GM12875 (cell line): Measurements from ENCODE around the gene NBPF1.
"Not testable (repeated sequence)": the region's sequence is repeated elsewhere in the genome, so short reads cannot be mapped to it uniquely, and the experiment has no call there.

Experiments used
- H3K4me3 ChIP-seq: one replicate; pipeline ENCODE4 v1.5.1; 2011; ENCODE audit warnings: low read depth, low read length, control low read depth
- CTCF ChIP-seq: IDR thresholded peaks from 2 replicates; pipeline ENCODE4 v1.5.1; 2011; ENCODE audit warnings: low read depth, mild to moderate bottlenecking, control low read depth, inconsistent platforms, low read length, moderate library complexity, borderline replicate concordance; ENCODE audit not compliant: insufficient read depth

The NBPF1 gene

GRCh38 chr1:16614361-16615252 is 1.2 kb upstream of the NBPF1 start:
- TF ChIP-seq CTCF = no peak
- H3K4me3 ChIP-seq = no peak overlapping the region

GRCh38 chr1:16612332-16613172 is 812 bp downstream of the NBPF1 start:
- no peak for TF ChIP-seq CTCF
- H3K4me3 ChIP-seq = peak overlapping the region; percentile 68

DNA sequence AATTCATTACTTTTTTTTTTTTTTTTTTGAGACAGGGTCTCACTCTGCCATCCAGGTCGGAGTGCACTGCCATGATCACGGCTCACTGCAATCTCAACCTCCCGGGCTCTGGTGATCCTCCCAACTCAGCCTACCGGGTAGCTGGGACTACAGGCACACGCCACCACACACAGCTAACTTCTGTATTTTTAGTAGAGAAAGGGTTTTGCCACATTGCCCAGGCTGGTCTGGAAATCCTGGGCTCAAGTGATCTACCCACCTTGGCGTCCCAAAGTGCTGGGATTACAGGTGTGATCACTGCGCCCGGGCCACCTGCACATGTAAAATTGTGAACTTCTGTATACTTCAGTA is 1.4 kb downstream of the NBPF1 start:
- not testable (repeated sequence) for H3K4me3 ChIP-seq

DNA sequence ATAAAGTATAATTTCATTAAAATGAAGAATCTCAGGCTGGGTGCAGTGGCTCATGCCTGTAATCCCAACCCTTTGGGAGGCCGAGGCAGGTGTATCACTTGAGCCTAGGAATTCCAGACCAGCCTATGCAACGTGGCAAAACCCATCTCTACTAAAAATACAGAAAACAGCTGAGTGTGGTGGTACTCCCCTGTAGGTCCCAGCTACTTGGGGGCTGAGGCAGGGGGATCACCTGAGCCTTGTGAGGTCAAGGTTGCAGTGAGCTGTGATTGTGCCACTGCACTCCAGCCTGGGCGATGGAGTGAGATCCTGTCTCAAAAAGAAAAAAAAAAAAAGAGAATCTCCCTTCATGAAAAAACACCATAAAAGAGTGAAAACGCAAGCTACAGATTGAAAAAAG is 2.2 kb downstream of the NBPF1 start:
- not testable (repeated sequence) for H3K4me3 ChIP-seq

GRCh38 chr1:16610553-16610952 is 2.8 kb downstream of the NBPF1 start:
- H3K4me3 ChIP-seq = not testable (repeated sequence)

DNA sequence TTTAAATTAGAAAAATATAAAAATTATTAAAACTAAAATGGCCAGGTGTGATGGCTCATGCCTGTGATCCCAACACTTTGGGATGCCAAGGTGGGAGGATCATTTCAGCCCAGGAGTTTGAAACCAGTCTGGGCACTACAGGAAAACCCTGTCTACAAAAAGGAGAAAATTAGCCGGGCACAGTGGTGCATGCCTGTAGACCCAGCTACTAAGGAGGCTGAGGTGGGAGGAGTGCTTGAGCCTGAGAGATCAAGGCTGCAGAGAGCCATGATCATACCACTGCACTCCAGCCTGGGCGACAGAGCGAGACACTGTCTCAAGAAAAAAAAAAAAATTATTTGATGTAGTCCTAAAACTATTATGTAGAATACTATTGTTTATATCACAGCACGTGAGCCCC is 3.6 kb downstream of the NBPF1 start:
- not testable (repeated sequence) for H3K4me3 ChIP-seq

- no peak for TF ChIP-seq CTCF
- no peak overlapping the region for H3K4me3 ChIP-seq
These were observed 4.4 kb downstream of the NBPF1 start for GRCh38 chr1:16608838-16609560.

GRCh38 chr1:16607853-16608815 is 5.2 kb downstream of the NBPF1 start:
- H3K4me3 ChIP-seq = not testable (repeated sequence)

GRCh38 chr1:16607433-16607851 is 5.9 kb downstream of the NBPF1 start:
- TF ChIP-seq CTCF = no peak
- H3K4me3 ChIP-seq = no peak overlapping the region

DNA sequence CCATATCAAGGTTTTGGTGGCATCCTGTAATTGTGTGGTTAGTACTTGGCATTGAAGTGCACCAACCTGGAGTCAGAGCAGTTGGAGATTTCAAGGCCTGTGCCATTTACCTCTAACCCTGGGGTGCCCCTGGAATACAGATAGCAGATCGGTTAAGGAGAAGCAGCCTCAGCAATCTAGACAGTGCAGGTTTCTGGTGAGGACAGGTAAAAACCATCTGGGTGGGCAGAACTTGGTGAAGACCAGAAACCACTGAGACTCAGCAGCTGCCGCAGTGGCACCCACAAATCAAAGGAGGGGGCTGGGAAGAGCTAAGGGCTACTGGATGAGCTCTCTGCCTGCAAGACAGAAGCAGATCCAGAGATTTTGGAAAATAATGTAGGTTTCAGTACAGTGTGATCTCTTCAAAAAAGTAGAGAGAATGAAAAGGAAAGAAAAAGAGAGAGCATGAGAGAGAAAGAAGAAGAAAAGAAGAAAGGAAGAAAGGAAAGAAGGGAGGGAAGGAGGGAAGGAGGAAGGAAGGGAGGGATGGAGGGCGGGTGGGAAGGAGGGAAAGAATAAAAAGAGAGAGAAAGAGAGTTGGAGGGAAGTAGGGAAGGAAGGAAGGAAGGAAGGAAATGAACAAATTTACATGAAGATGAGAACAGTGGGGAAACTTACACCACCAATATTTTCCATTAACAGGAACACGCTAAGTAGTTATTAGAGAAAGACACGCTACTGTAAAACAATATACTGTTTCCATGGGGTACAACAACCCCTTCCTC is 6.5 kb downstream of the NBPF1 start:
- not testable (repeated sequence) for H3K4me3 ChIP-seq
